ENCODE data around the gene HS6ST3.

HS6ST3 gene

GRCh38 chr13:96825653-96826052, 735.7 kb downstream of the HS6ST3 start:
- Histone ChIP-seq H3K9me2 (replicated peaks; ENCODE audit: control insufficient read depth, low read length) (no peaks in the 10 kb centered on the region), H3K27me3 (ENCODE audit: control insufficient read depth, low read length) (no peaks in the 10 kb centered on the region), H3K9me3 (ENCODE audit: control insufficient read depth, insufficient read depth, low read length) (no peaks in the 10 kb centered on the region), H3K4me2 (ENCODE audit: low read length) (no peak overlapping the region), H3K4me1 (ENCODE audit: control insufficient read depth, low read length) (no peaks in the 10 kb centered on the region), H3K79me2 (ENCODE audit: control insufficient read depth, low read length) (no peaks in the 10 kb centered on the region), H3K4me3 (ENCODE audit: low read length) (no peak overlapping the region), H4K20me1 (ENCODE audit: control insufficient read depth, insufficient read depth, low read depth, low read length) (no peaks in the 10 kb centered on the region), H3K27ac (ENCODE audit: low read depth, low read length) (no peak overlapping the region), H3K36me3 (ENCODE audit: control insufficient read depth, low read length) (no peaks in the 10 kb centered on the region), H3F3A (ENCODE audit: control insufficient read depth, insufficient read depth) (no peaks in the 10 kb centered on the region)
- TF ChIP-seq CTCF (IDR thresholded peaks at IDR 0.05; ENCODE audit: low read depth, low read length, poor library complexity, severe bottlenecking) (no peak), EZH2phosphoT487 (IDR thresholded peaks at IDR 0.05; ENCODE audit: borderline replicate concordance, low read length) (no peak)

GRCh38 chr13:96834626-96835025, 744.7 kb downstream of the HS6ST3 start:
- TF ChIP-seq EZH2phosphoT487 (IDR thresholded peaks at IDR 0.05; ENCODE audit: borderline replicate concordance, low read length) (no peak), CTCF (IDR thresholded peaks at IDR 0.05; ENCODE audit: low read depth, low read length, poor library complexity, severe bottlenecking) (no peak)
- H4K20me1 ChIP-seq (ENCODE audit: control insufficient read depth, insufficient read depth, low read depth, low read length) = no peaks in the 10 kb centered on the region
- H3K4me3 ChIP-seq (ENCODE audit: low read length) = no peak overlapping the region
- no peaks in the 10 kb centered on the region for H3K9me3 ChIP-seq (ENCODE audit: control insufficient read depth, insufficient read depth, low read length)
- no peak overlapping the region for H3K27ac ChIP-seq (ENCODE audit: low read depth, low read length)
- H3K9me2 ChIP-seq (replicated peaks; ENCODE audit: control insufficient read depth, low read length) = no peaks in the 10 kb centered on the region
- no peaks in the 10 kb centered on the region for H3K4me1 ChIP-seq (ENCODE audit: control insufficient read depth, low read length)
- no peak overlapping the region for H3K4me2 ChIP-seq (ENCODE audit: low read length)
- H3K27me3 ChIP-seq (ENCODE audit: control insufficient read depth, low read length) = no peaks in the 10 kb centered on the region
- H3K79me2 ChIP-seq (ENCODE audit: control insufficient read depth, low read length) = no peaks in the 10 kb centered on the region
- no peaks in the 10 kb centered on the region for H3F3A ChIP-seq (ENCODE audit: control insufficient read depth, insufficient read depth)
- no peaks in the 10 kb centered on the region for H3K36me3 ChIP-seq (ENCODE audit: control insufficient read depth, low read length)

GRCh38 chr13:96835546-96835945, 745.6 kb downstream of the HS6ST3 start:
- no peaks in the 10 kb centered on the region for H3F3A ChIP-seq (ENCODE audit: control insufficient read depth, insufficient read depth)
- H3K27ac ChIP-seq (ENCODE audit: low read depth, low read length) = no peak overlapping the region
- no peaks in the 10 kb centered on the region for H3K4me1 ChIP-seq (ENCODE audit: control insufficient read depth, low read length)
- no peak overlapping the region for H3K4me3 ChIP-seq (ENCODE audit: low read length)
- no peaks in the 10 kb centered on the region for H4K20me1 ChIP-seq (ENCODE audit: control insufficient read depth, insufficient read depth, low read depth, low read length)
- H3K9me3 ChIP-seq (ENCODE audit: control insufficient read depth, insufficient read depth, low read length) = no peaks in the 10 kb centered on the region
- H3K4me2 ChIP-seq (ENCODE audit: low read length) = no peak overlapping the region
- H3K79me2 ChIP-seq (ENCODE audit: control insufficient read depth, low read length) = no peaks in the 10 kb centered on the region
- H3K36me3 ChIP-seq (ENCODE audit: control insufficient read depth, low read length) = no peaks in the 10 kb centered on the region
- TF ChIP-seq CTCF (IDR thresholded peaks at IDR 0.05; ENCODE audit: low read depth, low read length, poor library complexity, severe bottlenecking) (no peak), EZH2phosphoT487 (IDR thresholded peaks at IDR 0.05; ENCODE audit: borderline replicate concordance, low read length) (no peak)
- no peaks in the 10 kb centered on the region for H3K9me2 ChIP-seq (replicated peaks; ENCODE audit: control insufficient read depth, low read length)
- H3K27me3 ChIP-seq (ENCODE audit: control insufficient read depth, low read length) = no peaks in the 10 kb centered on the region

- no peaks in the 10 kb centered on the region for H3K36me3 ChIP-seq (ENCODE audit: control insufficient read depth, low read length)
- H3K27ac ChIP-seq (ENCODE audit: low read depth, low read length) = no peak overlapping the region
- no peak overlapping the region for H3K4me2 ChIP-seq (ENCODE audit: low read length)
- no peaks in the 10 kb centered on the region for H3K4me1 ChIP-seq (ENCODE audit: control insufficient read depth, low read length)
- no peaks in the 10 kb centered on the region for H3K9me2 ChIP-seq (replicated peaks; ENCODE audit: control insufficient read depth, low read length)
- no peaks in the 10 kb centered on the region for H4K20me1 ChIP-seq (ENCODE audit: control insufficient read depth, insufficient read depth, low read depth, low read length)
- no peak overlapping the region for H3K4me3 ChIP-seq (ENCODE audit: low read length)
- TF ChIP-seq EZH2phosphoT487 (IDR thresholded peaks at IDR 0.05; ENCODE audit: borderline replicate concordance, low read length) (no peak), CTCF (IDR thresholded peaks at IDR 0.05; ENCODE audit: low read depth, low read length, poor library complexity, severe bottlenecking) (no peak)
- no peaks in the 10 kb centered on the region for H3F3A ChIP-seq (ENCODE audit: control insufficient read depth, insufficient read depth)
- no peaks in the 10 kb centered on the region for H3K79me2 ChIP-seq (ENCODE audit: control insufficient read depth, low read length)
- no peaks in the 10 kb centered on the region for H3K9me3 ChIP-seq (ENCODE audit: control insufficient read depth, insufficient read depth, low read length)
- no peaks in the 10 kb centered on the region for H3K27me3 ChIP-seq (ENCODE audit: control insufficient read depth, low read length)
Measured at GRCh38 chr13:96836733-96837132, 746.8 kb downstream of the HS6ST3 start.

Measured in DOHH2 (cell line).